H9 (cell line): Measurements from ENCODE around the gene SMU1. TPM values are rescaled to one million over a fixed set of nuclear protein-coding genes. Genes with fewer than 3 reads are reported as not detected.
A peak's percentile ranks its signal among the peaks of the same experiment; 100 is the strongest.

ENCODE experiments used
- DNase-seq: peaks from one replicate; pipeline ENCODE4 v3.0.0-alpha.2; 2017
- H2AFZ ChIP-seq: one replicate; pipeline ENCODE4 v1.6.1; 2013; ENCODE audit warnings: mild to moderate bottlenecking, low read length, control low read depth, moderate library complexity
- H2AK5ac ChIP-seq: 2 replicates; pipeline ENCODE4 v1.6.1; 2013; ENCODE audit warnings: low read length, control low read depth, mixed read lengths; ENCODE audit not compliant: insufficient read length
- H2BK120ac ChIP-seq: one replicate; pipeline ENCODE4 v1.6.1; 2013; ENCODE audit warnings: low read depth, mild to moderate bottlenecking, low read length, control low read depth, inconsistent platforms; ENCODE audit not compliant: poor library complexity, severe bottlenecking
- H2BK12ac ChIP-seq: 2 replicates; pipeline ENCODE4 v1.6.1; 2013; ENCODE audit warnings: low read length, control low read depth, mixed read lengths, low read depth; ENCODE audit not compliant: insufficient read length
- H2BK15ac ChIP-seq: 2 replicates; pipeline ENCODE4 v1.6.1; 2013; ENCODE audit warnings: low read depth, low read length, control low read depth
- H2BK20ac ChIP-seq: one replicate; pipeline ENCODE4 v1.6.1; 2013; ENCODE audit warnings: low read depth, mild to moderate bottlenecking, low read length, control low read depth, inconsistent platforms; ENCODE audit not compliant: poor library complexity, severe bottlenecking
- H2BK5ac ChIP-seq: 2 replicates; pipeline ENCODE4 v1.6.1; 2013; ENCODE audit warnings: low read length, control low read depth, mixed read lengths; ENCODE audit not compliant: insufficient read length
- H3K14ac ChIP-seq: 2 replicates; pipeline ENCODE4 v1.6.1; 2013; ENCODE audit warnings: low read length, control low read depth; ENCODE audit not compliant: insufficient read depth
- H3K18ac ChIP-seq: 2 replicates; pipeline ENCODE4 v1.6.1; 2013; ENCODE audit warnings: low read depth, mild to moderate bottlenecking, mixed read lengths, low read length, control low read depth; ENCODE audit not compliant: insufficient read length
- H3K23ac ChIP-seq: 2 replicates; pipeline ENCODE4 v1.6.1; 2013; ENCODE audit warnings: low read length, control low read depth, mixed read lengths, low read depth; ENCODE audit not compliant: insufficient read length
- H3K23me2 ChIP-seq: 2 replicates; pipeline ENCODE4 v1.6.1; 2013; ENCODE audit warnings: low read depth, mild to moderate bottlenecking, mixed read lengths, low read length, control low read depth; ENCODE audit not compliant: insufficient read length, poor library complexity, severe bottlenecking
- H3K27ac ChIP-seq: 2 replicates; pipeline ENCODE4 v1.5.1; 2013; ENCODE audit warnings: low read length, control low read depth, mixed read lengths, low read depth; ENCODE audit not compliant: insufficient read length
- H3K27me3 ChIP-seq: 2 replicates; pipeline ENCODE4 v1.6.1; 2013; ENCODE audit warnings: low read length, control low read depth, inconsistent platforms; ENCODE audit not compliant: insufficient read depth
- H3K4ac ChIP-seq: 2 replicates; pipeline ENCODE4 v1.6.1; 2013; ENCODE audit warnings: low read depth, mild to moderate bottlenecking, control low read depth, inconsistent platforms, low read length, moderate library complexity
- H3K4me1 ChIP-seq: 2 replicates; pipeline ENCODE4 v1.6.1; 2013; ENCODE audit warnings: low read length, control low read depth, inconsistent platforms; ENCODE audit not compliant: insufficient read depth
- H3K4me2 ChIP-seq: 2 replicates; pipeline ENCODE4 v1.6.1; 2013; ENCODE audit warnings: low read length, control low read depth, mixed read lengths; ENCODE audit not compliant: insufficient read length, insufficient read depth
- H3K56ac ChIP-seq: 2 replicates; pipeline ENCODE4 v1.6.1; 2013; ENCODE audit warnings: low read depth, mild to moderate bottlenecking, mixed read lengths, low read length, control low read depth; ENCODE audit not compliant: insufficient read length
- H3K79me1 ChIP-seq: 2 replicates; pipeline ENCODE4 v1.6.1; 2013; ENCODE audit warnings: low read depth, mild to moderate bottlenecking, moderate library complexity, low read length, control low read depth, inconsistent platforms; ENCODE audit not compliant: insufficient read depth, poor library complexity, severe bottlenecking
- H3K79me2 ChIP-seq: 2 replicates; pipeline ENCODE4 v1.6.1; 2013; ENCODE audit warnings: low read length, control low read depth, inconsistent platforms; ENCODE audit not compliant: insufficient read depth
- H3K9ac ChIP-seq: 2 replicates; pipeline ENCODE4 v1.6.1; 2013; ENCODE audit warnings: low read length, control low read depth, mixed read lengths; ENCODE audit not compliant: insufficient read length; ENCODE audit errors: extremely low read depth
- H3K9me3 ChIP-seq: one replicate; pipeline ENCODE4 v1.6.1; 2013; ENCODE audit warnings: low read depth, low read length, inconsistent platforms; ENCODE audit not compliant: control insufficient read depth
- H3T11ph ChIP-seq: one replicate; pipeline ENCODE4 v1.6.1; 2013; ENCODE audit warnings: mild to moderate bottlenecking, low read length, control low read depth, inconsistent platforms
- H4K20me1 ChIP-seq: one replicate; pipeline ENCODE4 v1.6.1; 2013; ENCODE audit not compliant: control insufficient read depth, insufficient read length, insufficient read depth
- H4K5ac ChIP-seq: 2 replicates; pipeline ENCODE4 v1.6.1; 2013; ENCODE audit warnings: low read depth, mild to moderate bottlenecking, mixed read lengths, low read length, control low read depth; ENCODE audit not compliant: insufficient read length
- H4K8ac ChIP-seq: replicated peaks from 2 replicates; pipeline ENCODE4 v1.6.1; 2013; ENCODE audit warnings: low read length, control low read depth, mixed read lengths, low read depth; ENCODE audit not compliant: insufficient read length
- H4K91ac ChIP-seq: 2 replicates; pipeline ENCODE4 v1.6.1; 2013; ENCODE audit warnings: low read depth, mild to moderate bottlenecking, moderate library complexity, mixed read lengths, low read length, control low read depth; ENCODE audit not compliant: insufficient read length
- H3K27ac Mint-ChIP-seq, 3 experiments: 2 replicates in 2 of 3; 3 replicates in 1 of 3; pipeline ENCODE4 v1.8.0; 2020 to 2021; ENCODE audit warnings: mixed read lengths in 3 of 3, mild to moderate bottlenecking in 1 of 3, moderate library complexity in 1 of 3
- H3K27me3 Mint-ChIP-seq: 2 replicates; pipeline ENCODE4 v1.8.0; 2021; ENCODE audit warnings: low read depth, mild to moderate bottlenecking, moderate library complexity, mixed read lengths
- H3K36me3 Mint-ChIP-seq, 3 experiments: 2 replicates in 2 of 3; 3 replicates in 1 of 3; pipeline ENCODE4 v1.8.0; 2020 to 2021; ENCODE audit warnings: low read depth in 3 of 3, mixed read lengths in 3 of 3; ENCODE audit not compliant: insufficient read depth in 1 of 3
- H3K4me1 Mint-ChIP-seq, 2 experiments: 2 replicates each; pipeline ENCODE4 v1.8.0; 2020; ENCODE audit warnings: mixed read lengths in 2 of 2
- H3K4me3 Mint-ChIP-seq, 2 experiments: 2 replicates in 1 of 2; 3 replicates in 1 of 2; pipeline ENCODE4 v1.8.0; 2020 to 2021; ENCODE audit warnings: mild to moderate bottlenecking in 2 of 2, mixed read lengths in 2 of 2, moderate library complexity in 1 of 2
- H3K9me3 Mint-ChIP-seq, 2 experiments: 2 replicates in 1 of 2; 3 replicates in 1 of 2; pipeline ENCODE4 v1.8.0; 2020; ENCODE audit warnings: mild to moderate bottlenecking in 2 of 2, mixed read lengths in 2 of 2, moderate library complexity in 1 of 2
- CTCF ChIP-seq: fragments of 200-600 bp; sonication (generic); conservative IDR thresholded peaks from 3 replicates; pipeline ENCODE4 v1.8.0; 2021; ENCODE audit warnings: antibody characterized with exemption, mild to moderate bottlenecking
- WGBS: extraction: QIAGEN DNeasy Blood & Tissue Kit; methylation state at CpG from one replicate; pipeline ENCODE4 v1.1.7; 2013; ENCODE audit warnings: missing lambda C conversion rate, low lambda C conversion rate, mixed read lengths; ENCODE audit not compliant: insufficient read length; ENCODE audit errors: extremely low coverage; 5-methylcytosine and 5-hydroxymethylcytosine counted together
- total RNA-seq: library from RNA; stranded (reverse); gene quantifications from 2 replicates; pipeline ENCODE4 v1.2.1, GENCODE V29; 2021

The SMU1 gene
- total RNA-seq, 1 experiment from 2014 or later: 26.9 TPM

DNA sequence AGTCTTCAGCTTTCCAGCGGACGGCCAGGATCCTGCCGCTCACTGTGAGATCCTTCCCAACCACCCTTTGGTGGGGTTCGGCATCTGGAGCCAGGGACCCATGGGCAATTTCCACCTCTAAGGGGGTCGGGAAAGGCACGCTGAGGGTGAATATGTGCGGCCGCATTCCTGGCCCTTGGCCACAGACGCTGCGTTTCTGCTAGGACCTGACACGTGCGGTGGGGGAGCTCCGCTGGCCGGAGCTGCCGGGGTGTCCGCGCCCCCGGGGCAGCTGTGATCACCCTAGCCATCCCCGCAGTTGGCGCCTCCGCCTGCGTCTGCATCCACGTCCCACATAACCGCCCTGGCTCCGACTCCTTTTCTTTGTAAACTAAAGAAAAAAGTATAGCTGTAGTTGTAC is 56.7 kb downstream of the SMU1 start:
- no peak overlapping the region for H3K9ac ChIP-seq
- no peak overlapping the region for H2BK12ac ChIP-seq
- H3K23ac ChIP-seq: no peak overlapping the region
- no peak overlapping the region for H2BK5ac ChIP-seq
- H3K79me2 ChIP-seq: peaks cover 13% of the 10 kb centered on the region; the same call in 1 of the 2 replicates
- Mint-ChIP-seq H3K4me1 (peaks cover 17 to 24% of the 10 kb centered on the region in 2 experiments), H3K9me3 (no peaks in the 10 kb centered on the region), H3K4me3 (peak overlapping the region in 1 of 2 experiments; percentile 0; a peak in 1 of 5 replicates), H3K27me3 (no peaks in the 10 kb centered on the region), H3K27ac (peak overlapping the region in 2 of 3 experiments; percentile 7 to 44; a peak in 4 of 7 replicates), H3K36me3 (peaks cover 15 to 32% (median 23%) of the 10 kb centered on the region in 3 experiments; a peak in 6 of 7 replicates)
- H4K91ac ChIP-seq: no peak overlapping the region
- no peak overlapping the region for H3K18ac ChIP-seq
- no peak overlapping the region for H3K14ac ChIP-seq
- H3K4me1 ChIP-seq: 0 out of 2 replicates have a peak, but pooled peaks cover 4% of the 10 kb centered on the region
- DNase-seq: no peak
- no peak overlapping the region for H2BK120ac ChIP-seq
- H4K8ac ChIP-seq: no peak overlapping the region
- no peak overlapping the region for H3T11ph ChIP-seq
- H3K23me2 ChIP-seq: peaks cover 5% of the 10 kb centered on the region
- H3K9me3 ChIP-seq: no peaks in the 10 kb centered on the region
- no peaks in the 10 kb centered on the region for H3K27me3 ChIP-seq
- peaks cover 3% of the 10 kb centered on the region for H3K79me1 ChIP-seq
- no peak overlapping the region for H3K4ac ChIP-seq
- TF ChIP-seq CTCF: no peak
- H2AK5ac ChIP-seq: no peak overlapping the region
- no peak overlapping the region for H3K4me2 ChIP-seq
- H4K5ac ChIP-seq: no peak overlapping the region
- no peak overlapping the region for H2AFZ ChIP-seq
- WGBS: no CpG with 5 or more reads among the region's 25 CpGs
- H3K56ac ChIP-seq: no peak overlapping the region
- H3K27ac ChIP-seq: no peak overlapping the region
- H4K20me1 ChIP-seq: no peaks in the 10 kb centered on the region
- H2BK15ac ChIP-seq: no peak overlapping the region
- H2BK20ac ChIP-seq: no peak overlapping the region
